GM21423 (cell line): ENCODE results near the gene BASP1.
"Not testable (repeated sequence)": the region's sequence is repeated elsewhere in the genome, so short reads cannot be mapped to it uniquely, and the experiment has no call there.

Experiments
- ATAC-seq: cut with Tn5 transposase; IDR thresholded peaks from one replicate; pipeline ENCODE4 v1.9.1; 2021; ENCODE audit warnings: mild to moderate bottlenecking, moderate library complexity; ENCODE audit not compliant: unreplicated experiment

BASP1 gene

GRCh38 chr5:17312358-17312757 is 94.9 kb downstream of the BASP1 start:
- no peak for ATAC-seq

DNA sequence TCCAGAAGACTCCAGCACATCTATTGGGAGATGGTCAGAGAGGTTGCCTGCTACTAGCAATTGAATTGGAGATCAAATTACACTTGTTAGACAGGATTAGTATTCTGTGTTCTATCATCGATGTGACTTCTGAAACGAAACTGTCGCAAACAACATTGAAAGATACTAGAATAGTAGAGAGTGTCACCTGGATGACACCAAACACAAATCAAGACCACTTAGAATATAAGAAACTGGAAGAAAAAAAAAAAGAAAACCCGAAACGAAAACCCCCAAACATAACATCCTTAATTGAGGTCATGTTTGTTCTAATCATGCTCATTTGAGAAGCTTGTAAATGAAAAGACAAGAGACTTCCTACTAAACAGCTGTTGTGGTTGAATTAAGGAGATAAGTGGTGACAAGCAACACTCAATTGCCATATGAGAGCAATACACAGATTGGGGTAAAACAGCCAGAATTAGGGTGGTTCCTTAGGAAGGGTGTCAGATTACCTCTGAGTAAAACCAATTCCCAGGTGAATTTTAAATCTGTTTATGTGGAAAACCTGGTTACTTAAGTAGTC is 97.6 kb downstream of the BASP1 start:
- ATAC-seq, result no peak

GRCh38 chr5:17315710-17316221 is 98.3 kb downstream of the BASP1 start:
- ATAC-seq, result no peak

DNA sequence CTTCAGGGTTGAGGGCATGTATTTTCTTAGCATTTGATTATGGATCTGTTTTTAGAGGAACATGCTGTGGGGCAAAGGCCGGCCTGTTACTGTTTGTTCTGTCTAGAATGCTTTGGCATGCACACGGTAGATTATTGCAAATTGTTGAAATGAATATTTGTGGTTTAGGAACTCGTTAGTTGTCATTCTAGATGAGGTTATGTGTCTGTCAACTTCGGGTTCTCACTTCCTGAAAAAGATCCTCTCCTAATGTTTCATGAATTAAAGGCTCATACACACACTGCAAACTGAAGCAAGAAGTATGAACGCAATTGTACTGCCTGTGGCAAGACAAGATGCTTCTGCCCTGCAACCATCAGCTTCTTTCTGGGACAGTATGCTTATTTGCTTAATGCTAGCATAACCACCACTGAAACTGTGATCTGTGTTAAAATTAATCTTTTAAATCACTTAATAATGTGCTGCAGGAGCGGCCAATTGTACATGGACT is 99.6 kb downstream of the BASP1 start:
- peak; percentile 70 for ATAC-seq

GRCh38 chr5:17317473-17317872 is 100.0 kb downstream of the BASP1 start:
- peak; percentile 43 for ATAC-seq

DNA sequence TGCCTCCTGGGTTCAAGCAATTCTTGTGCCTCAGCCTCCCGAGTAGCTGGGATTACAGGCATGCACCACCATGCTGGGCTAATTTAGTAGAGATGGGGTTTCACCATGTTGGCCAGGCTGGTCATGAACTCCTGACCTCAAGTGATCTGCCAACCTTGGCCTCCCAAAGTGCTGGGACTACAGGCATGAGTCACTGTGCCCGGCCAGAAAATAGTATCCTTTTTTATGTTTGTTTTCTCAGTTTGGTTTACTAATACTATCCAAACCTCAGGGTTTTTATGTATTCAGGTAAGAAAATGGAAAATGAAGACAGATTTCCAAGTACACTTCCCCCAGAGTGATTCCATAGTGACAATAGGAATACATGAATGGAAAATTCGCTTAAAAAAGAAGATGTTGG is 101.7 kb downstream of the BASP1 start:
- not testable (repeated sequence) for ATAC-seq

- no peak for ATAC-seq
These were observed 108.6 kb downstream of the BASP1 start for GRCh38 chr5:17325770-17326599.
